ENCODE data around the gene CPED1. TPM values are rescaled to one million over a fixed set of nuclear protein-coding genes. Genes with fewer than 3 reads are reported as not detected.

CPED1 gene
- total RNA-seq, 2 donors from 2014 or later = 5.3 to 7.3 TPM

DNA sequence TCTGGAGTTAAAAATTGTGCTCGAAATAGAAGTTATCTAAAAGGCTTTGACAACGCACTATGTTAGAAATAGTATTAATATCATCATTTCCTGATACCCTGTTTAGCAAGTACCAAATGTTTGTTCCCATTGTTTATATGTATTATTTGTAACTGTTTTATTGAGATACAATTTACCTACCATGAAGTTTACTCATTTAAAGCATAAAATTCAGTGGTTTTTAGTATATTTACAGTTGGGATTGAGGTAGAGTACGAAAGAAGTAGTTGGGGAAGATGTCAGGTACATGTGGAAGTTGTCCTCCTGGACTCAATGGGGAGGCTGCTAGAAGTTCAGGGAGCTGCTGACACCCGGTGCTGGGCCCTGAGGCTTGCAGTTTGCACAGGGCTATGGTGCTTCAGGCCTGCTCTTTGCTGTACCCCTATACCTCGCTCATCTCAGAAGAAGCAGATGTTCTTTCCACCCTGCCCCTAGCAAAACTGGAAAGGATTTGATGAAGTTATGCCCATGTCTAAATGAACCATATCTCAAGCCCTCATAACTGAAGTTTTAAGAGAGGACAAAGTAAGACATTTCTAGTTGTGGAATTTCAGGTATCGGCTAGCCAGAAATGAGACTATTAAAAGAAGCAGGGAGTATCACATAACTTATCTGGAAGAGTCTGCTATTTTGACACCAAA is 315.1 kb downstream of the CPED1 start:
- intact Hi-C loops (cut with DNase I) = no loop called here
- TF ChIP-seq CTCF (IDR thresholded peaks at IDR 0.05) (no peak), POLR2A (IDR thresholded peaks at IDR 0.05) (no peak)
- Histone ChIP-seq H3K4me1 (no peaks in the 10 kb centered on the region), H3K27ac (no peak overlapping the region), H3K36me3 (replicated peaks in 1 of 2; ENCODE audit: insufficient read depth in 1 of 2, low read depth in 2 of 2) (no peaks in the 10 kb centered on the region), H3K4me3 (no peak overlapping the region), H3K9me3 (no peaks in the 10 kb centered on the region), H3K27me3 (no peaks in the 10 kb centered on the region)
- DNase-seq (no peak), ATAC-seq (no peak)
- WGBS, 2 donors = 90 to 91% methylated on average over 6 of the region's 6 CpGs

DNA sequence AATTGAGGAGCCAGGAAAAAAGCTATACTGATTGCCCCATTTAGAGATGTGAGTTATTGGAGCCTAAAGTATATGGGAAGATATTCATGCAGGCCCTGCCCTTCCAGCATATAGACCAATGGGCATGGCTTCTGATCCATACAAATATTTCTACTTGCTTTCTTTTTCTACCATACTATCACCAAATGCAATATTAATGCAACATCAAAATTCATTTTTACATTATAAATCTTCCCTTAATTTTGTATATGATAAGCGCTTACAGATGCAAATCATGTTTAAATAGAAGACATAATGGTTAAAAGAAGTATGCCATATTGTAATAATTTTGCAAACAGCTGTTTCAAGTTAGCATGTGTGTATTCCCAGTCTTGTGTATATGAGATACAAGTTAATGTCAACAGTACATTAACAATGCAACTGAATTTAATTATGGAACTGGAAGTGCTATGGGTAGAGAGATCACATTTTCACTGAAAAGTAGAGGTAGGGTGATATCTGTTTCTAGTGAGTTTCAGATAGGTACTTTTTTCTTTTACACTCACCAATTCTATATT is 315.7 kb downstream of the CPED1 start:
- no peaks in the 10 kb centered on the region for H3K9me3 ChIP-seq
- ATAC-seq = no peak
- 95 to 96% methylated on average over 1 of the region's 1 CpG for WGBS, 2 donors
- no peaks in the 10 kb centered on the region for H3K4me1 ChIP-seq
- H3K27me3 ChIP-seq = no peaks in the 10 kb centered on the region
- no peak for DNase-seq
- no peak for TF ChIP-seq POLR2A (IDR thresholded peaks at IDR 0.05)
- TF ChIP-seq CTCF (IDR thresholded peaks at IDR 0.05) = no peak
- H3K27ac ChIP-seq = no peak overlapping the region
- no peak overlapping the region for H3K4me3 ChIP-seq
- intact Hi-C loops (cut with DNase I) = no loop called here
- no peaks in the 10 kb centered on the region for H3K36me3 ChIP-seq (replicated peaks in 1 of 2; ENCODE audit: insufficient read depth in 1 of 2, low read depth in 2 of 2)

DNA sequence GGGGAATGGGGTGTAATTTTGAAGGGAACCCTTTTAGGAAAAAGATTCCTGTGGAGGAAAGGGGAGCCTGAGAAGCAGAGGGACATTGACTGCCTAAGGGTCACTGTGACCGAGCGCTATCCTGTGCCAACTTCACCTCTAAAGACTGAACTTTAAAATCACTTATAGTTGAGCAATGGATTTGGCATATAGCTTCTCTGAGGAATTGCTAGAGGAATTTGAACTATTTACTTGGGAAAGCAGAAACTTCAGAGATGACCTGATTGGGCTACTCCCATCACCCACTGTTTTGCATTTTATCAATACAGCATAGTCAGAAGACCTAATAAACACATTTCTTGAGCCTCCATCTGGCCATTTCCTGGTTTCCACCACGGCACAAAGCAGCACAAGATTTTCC is 316.6 kb downstream of the CPED1 start:
- TF ChIP-seq CTCF (IDR thresholded peaks at IDR 0.05) (no peak), POLR2A (IDR thresholded peaks at IDR 0.05) (no peak)
- 89 to 91% methylated on average over 3 of the region's 3 CpGs for WGBS, 2 donors
- intact Hi-C loops (cut with DNase I) = no loop called here
- Histone ChIP-seq H3K4me1 (no peaks in the 10 kb centered on the region), H3K4me3 (no peak overlapping the region), H3K9me3 (no peaks in the 10 kb centered on the region), H3K27me3 (no peaks in the 10 kb centered on the region), H3K36me3 (replicated peaks in 1 of 2; ENCODE audit: insufficient read depth in 1 of 2, low read depth in 2 of 2) (no peaks in the 10 kb centered on the region), H3K27ac (no peak overlapping the region)
- ATAC-seq (no peak), DNase-seq (no peak)

- no peaks in the 10 kb centered on the region for H3K4me1 ChIP-seq
- H3K27ac ChIP-seq = no peak overlapping the region
- no peaks in the 10 kb centered on the region for H3K27me3 ChIP-seq
- no peak overlapping the region for H3K4me3 ChIP-seq
- no peak for ATAC-seq
- intact Hi-C loops (cut with DNase I) = no loop called here
- DNase-seq = no peak
- H3K9me3 ChIP-seq = no peaks in the 10 kb centered on the region
- no peaks in the 10 kb centered on the region for H3K36me3 ChIP-seq (replicated peaks in 1 of 2; ENCODE audit: insufficient read depth in 1 of 2, low read depth in 2 of 2)
- 62 to 67% methylated on average over 3 of the region's 3 CpGs for WGBS, 2 donors
- TF ChIP-seq POLR2A (IDR thresholded peaks at IDR 0.05) (no peak), CTCF (IDR thresholded peaks at IDR 0.05) (no peak)
These were observed 318.1 kb downstream of the CPED1 start for GRCh38 chr7:121306565-121306964.

- 68 to 77% methylated on average over 4 of the region's 4 CpGs for WGBS, 2 donors
- no peaks in the 10 kb centered on the region for H3K9me3 ChIP-seq
- H3K36me3 ChIP-seq (replicated peaks in 1 of 2; ENCODE audit: insufficient read depth in 1 of 2, low read depth in 2 of 2) = no peaks in the 10 kb centered on the region
- DNase-seq (no peak), ATAC-seq (no peak)
- H3K27me3 ChIP-seq = no peaks in the 10 kb centered on the region
- TF ChIP-seq POLR2A (IDR thresholded peaks at IDR 0.05) (no peak), CTCF (IDR thresholded peaks at IDR 0.05) (no peak)
- intact Hi-C loops (cut with DNase I) = no loop called here
- H3K4me1 ChIP-seq = no peaks in the 10 kb centered on the region
- H3K4me3 ChIP-seq = no peak overlapping the region
- H3K27ac ChIP-seq = no peak overlapping the region
These were observed 318.6 kb downstream of the CPED1 start for GRCh38 chr7:121307021-121307574.

All from body of pancreas (tissue), 4 donors.